Ishikawa (cell line): ENCODE results near the gene F2.

ENCODE experiments used
- CEBPB ChIP-seq: IDR thresholded peaks from 2 replicates; pipeline ENCODE4 v1.6.1; 2012
- CREB1 ChIP-seq: IDR thresholded peaks from 2 replicates; pipeline ENCODE4 v1.6.1; 2012; ENCODE audit warnings: low read depth
- EGR1 ChIP-seq: IDR thresholded peaks from 2 replicates; pipeline ENCODE4 v1.6.1; 2012
- EP300 ChIP-seq: IDR thresholded peaks from 2 replicates; pipeline ENCODE4 v1.6.1; 2012; ENCODE audit warnings: borderline replicate concordance
- FOXM1 ChIP-seq: IDR thresholded peaks from 2 replicates; pipeline ENCODE4 v1.6.1; 2012; ENCODE audit warnings: low read depth, borderline replicate concordance
- MAX ChIP-seq: IDR thresholded peaks from 2 replicates; pipeline ENCODE4 v1.6.1; 2012
- NFIC ChIP-seq: IDR thresholded peaks from 2 replicates; pipeline ENCODE4 v1.6.1; 2012
- RAD21 ChIP-seq: IDR thresholded peaks from 2 replicates; pipeline ENCODE4 v1.6.1; 2012; ENCODE audit warnings: low read depth
- TAF1 ChIP-seq: IDR thresholded peaks from 2 replicates; pipeline ENCODE4 v1.6.1; 2012; ENCODE audit warnings: low read depth, mild to moderate bottlenecking
- TCF12 ChIP-seq: IDR thresholded peaks from 2 replicates; pipeline ENCODE4 v1.6.1; 2012; ENCODE audit warnings: low read depth
- TEAD4 ChIP-seq: IDR thresholded peaks from 2 replicates; pipeline ENCODE4 v1.6.1; 2012
- YY1 ChIP-seq: IDR thresholded peaks from 2 replicates; pipeline ENCODE4 v1.6.1; 2012; ENCODE audit warnings: low read depth
- ZBTB7A ChIP-seq: IDR thresholded peaks from 2 replicates; pipeline ENCODE4 v1.6.1; 2012; ENCODE audit warnings: low read depth
- TF ChIP-seq, protein P1 (sequence below): IDR thresholded peaks from 2 replicates; pipeline ENCODE4 v1.6.1; 2012
- TF ChIP-seq, protein P2 (sequence below): IDR thresholded peaks from 2 replicates; pipeline ENCODE4 v1.6.1; 2012; ENCODE audit warnings: low read depth, mild to moderate bottlenecking

Gene F2

DNA sequence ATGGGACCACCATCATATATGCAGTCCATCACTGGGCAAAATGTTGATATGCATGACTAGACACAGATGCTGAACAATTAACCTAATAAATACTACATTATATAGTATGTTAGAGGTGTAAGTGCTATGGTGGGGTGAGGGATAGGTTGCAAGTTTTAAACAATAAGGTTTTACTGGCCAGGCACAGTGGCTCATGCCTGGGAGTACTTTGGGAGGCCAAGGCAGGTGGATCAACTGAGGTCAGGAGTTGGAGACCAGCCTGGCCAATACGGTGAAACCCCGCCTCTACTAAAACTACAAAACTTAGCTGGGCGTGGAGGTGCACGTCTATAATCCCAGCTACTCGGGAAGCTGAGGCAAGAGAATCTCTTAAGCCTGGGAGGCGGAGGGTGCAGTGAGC is 28.1 kb downstream of the F2 start:
- TF ChIP-seq CEBPB, result no peak
- TF ChIP-seq ZBTB7A, result no peak
- no peak for TF ChIP-seq RAD21

- TF ChIP-seq, protein P1, sequence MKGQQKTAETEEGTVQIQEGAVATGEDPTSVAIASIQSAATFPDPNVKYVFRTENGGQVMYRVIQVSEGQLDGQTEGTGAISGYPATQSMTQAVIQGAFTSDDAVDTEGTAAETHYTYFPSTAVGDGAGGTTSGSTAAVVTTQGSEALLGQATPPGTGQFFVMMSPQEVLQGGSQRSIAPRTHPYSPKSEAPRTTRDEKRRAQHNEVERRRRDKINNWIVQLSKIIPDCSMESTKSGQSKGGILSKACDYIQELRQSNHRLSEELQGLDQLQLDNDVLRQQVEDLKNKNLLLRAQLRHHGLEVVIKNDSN, result no peak
- TF ChIP-seq TAF1 (no peak), MAX (no peak), YY1 (no peak), EP300 (no peak), ZBTB7A (no peak), FOXM1 (no peak), TCF12 (no peak), CREB1 (no peak), NFIC (no peak), TEAD4 (no peak), RAD21 (no peak), CEBPB (no peak), EGR1 (no peak)
- TF ChIP-seq, protein P2, sequence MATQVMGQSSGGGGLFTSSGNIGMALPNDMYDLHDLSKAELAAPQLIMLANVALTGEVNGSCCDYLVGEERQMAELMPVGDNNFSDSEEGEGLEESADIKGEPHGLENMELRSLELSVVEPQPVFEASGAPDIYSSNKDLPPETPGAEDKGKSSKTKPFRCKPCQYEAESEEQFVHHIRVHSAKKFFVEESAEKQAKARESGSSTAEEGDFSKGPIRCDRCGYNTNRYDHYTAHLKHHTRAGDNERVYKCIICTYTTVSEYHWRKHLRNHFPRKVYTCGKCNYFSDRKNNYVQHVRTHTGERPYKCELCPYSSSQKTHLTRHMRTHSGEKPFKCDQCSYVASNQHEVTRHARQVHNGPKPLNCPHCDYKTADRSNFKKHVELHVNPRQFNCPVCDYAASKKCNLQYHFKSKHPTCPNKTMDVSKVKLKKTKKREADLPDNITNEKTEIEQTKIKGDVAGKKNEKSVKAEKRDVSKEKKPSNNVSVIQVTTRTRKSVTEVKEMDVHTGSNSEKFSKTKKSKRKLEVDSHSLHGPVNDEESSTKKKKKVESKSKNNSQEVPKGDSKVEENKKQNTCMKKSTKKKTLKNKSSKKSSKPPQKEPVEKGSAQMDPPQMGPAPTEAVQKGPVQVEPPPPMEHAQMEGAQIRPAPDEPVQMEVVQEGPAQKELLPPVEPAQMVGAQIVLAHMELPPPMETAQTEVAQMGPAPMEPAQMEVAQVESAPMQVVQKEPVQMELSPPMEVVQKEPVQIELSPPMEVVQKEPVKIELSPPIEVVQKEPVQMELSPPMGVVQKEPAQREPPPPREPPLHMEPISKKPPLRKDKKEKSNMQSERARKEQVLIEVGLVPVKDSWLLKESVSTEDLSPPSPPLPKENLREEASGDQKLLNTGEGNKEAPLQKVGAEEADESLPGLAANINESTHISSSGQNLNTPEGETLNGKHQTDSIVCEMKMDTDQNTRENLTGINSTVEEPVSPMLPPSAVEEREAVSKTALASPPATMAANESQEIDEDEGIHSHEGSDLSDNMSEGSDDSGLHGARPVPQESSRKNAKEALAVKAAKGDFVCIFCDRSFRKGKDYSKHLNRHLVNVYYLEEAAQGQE, result no peak
Measured at GRCh38 chr11:46755962-46756361, 36.9 kb downstream of the F2 start.

DNA sequence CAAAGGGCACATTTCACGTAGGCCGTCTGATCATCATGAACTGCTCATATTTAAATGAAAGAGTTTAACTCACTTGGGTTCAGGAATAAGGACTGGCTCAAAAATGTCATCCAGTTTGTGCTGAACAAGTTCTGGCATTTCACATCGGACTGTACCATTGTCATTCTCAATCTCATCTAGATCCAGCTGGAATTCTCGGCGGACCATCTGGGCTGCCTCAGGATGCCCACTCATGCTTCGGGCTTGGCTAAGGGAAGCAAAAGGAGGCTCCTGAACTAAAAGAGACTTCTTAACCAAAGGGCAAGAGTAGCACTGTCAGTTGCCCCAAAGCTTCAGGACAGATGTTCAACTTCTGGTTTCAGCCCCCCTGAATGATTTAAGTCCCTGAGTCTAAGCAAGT is 40.2 kb downstream of the F2 start:
- TF ChIP-seq TCF12 (no peak), TEAD4 (no peak), RAD21 (no peak), FOXM1 (no peak), CEBPB (no peak), YY1 (no peak), CREB1 (no peak), MAX (no peak), EGR1 (no peak), TAF1 (no peak), EP300 (no peak), NFIC (no peak)
- TF ChIP-seq, protein P1, result no peak
- TF ChIP-seq, protein P2, result no peak

GRCh38 chr11:46760429-46761128 is 41.6 kb downstream of the F2 start:
- TF ChIP-seq EP300, result no peak
- no peak for TF ChIP-seq RAD21
- TF ChIP-seq CREB1, result no peak
- no peak for TF ChIP-seq TCF12
- no peak for TF ChIP-seq ZBTB7A
- TF ChIP-seq TAF1, result no peak
- TF ChIP-seq FOXM1, result no peak
- TF ChIP-seq YY1, result no peak
- TF ChIP-seq CEBPB, result no peak
- no peak for TF ChIP-seq TEAD4
- TF ChIP-seq MAX, result no peak
- no peak for TF ChIP-seq NFIC
- TF ChIP-seq, protein P2, result no peak
- TF ChIP-seq, protein P1, result no peak
- no peak for TF ChIP-seq EGR1
